ENCODE data around the gene CLCN3.

DNA sequence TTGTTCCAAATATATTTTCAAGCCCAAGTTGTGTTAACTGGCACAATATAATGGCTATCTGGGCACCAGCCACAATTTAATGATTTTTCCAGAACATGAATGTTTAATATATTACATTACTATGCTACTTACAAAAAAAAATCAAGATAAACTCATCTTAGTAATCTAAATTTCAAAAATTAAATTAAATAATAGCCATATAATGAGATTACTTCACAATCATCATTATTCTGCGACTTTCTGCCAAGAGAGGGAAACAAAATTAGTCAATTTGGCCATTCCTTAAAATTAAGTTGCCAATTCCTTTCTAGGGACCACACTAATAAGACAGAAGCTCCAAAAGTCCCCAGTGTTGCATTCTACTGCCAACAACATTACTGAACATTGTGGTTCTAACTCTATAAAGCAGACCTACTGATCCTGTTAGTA is 15.5 kb upstream of the CLCN3 start:
- TF ChIP-seq POLR2A (IDR thresholded peaks at IDR 0.05; ENCODE audit: low read depth, low read length) (no peak), POLR2AphosphoS5 (IDR thresholded peaks at IDR 0.05; ENCODE audit: low read depth, low read length) (no peak), TAF1 (IDR thresholded peaks at IDR 0.05; ENCODE audit: borderline replicate concordance, low read depth, low read length) (no peak)

Data from GM12892 (cell line).